ENCODE results near the gene PLB1.

DNA sequence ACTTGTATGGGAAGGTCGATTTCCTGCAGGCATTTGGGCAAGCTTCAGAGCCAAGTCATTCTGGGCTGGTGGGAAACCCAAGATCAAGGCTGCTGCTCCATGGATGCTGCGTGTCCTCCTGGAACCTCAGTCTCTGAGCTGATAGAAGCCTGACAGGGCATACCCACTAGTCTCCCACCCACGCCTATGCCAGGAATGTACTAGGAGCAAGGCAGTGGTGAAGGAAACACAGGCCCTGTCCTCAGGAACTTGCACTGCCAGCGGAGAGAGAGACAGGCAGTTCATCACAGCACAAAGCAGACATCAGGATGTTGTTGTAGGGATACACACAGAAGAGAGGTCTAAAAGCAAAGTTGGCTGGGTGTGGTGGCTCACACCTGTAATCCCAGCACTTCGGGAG is 84.2 kb downstream of the PLB1 start:
- TF ChIP-seq, protein P1, sequence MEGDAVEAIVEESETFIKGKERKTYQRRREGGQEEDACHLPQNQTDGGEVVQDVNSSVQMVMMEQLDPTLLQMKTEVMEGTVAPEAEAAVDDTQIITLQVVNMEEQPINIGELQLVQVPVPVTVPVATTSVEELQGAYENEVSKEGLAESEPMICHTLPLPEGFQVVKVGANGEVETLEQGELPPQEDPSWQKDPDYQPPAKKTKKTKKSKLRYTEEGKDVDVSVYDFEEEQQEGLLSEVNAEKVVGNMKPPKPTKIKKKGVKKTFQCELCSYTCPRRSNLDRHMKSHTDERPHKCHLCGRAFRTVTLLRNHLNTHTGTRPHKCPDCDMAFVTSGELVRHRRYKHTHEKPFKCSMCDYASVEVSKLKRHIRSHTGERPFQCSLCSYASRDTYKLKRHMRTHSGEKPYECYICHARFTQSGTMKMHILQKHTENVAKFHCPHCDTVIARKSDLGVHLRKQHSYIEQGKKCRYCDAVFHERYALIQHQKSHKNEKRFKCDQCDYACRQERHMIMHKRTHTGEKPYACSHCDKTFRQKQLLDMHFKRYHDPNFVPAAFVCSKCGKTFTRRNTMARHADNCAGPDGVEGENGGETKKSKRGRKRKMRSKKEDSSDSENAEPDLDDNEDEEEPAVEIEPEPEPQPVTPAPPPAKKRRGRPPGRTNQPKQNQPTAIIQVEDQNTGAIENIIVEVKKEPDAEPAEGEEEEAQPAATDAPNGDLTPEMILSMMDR (IDR thresholded peaks at IDR 0.05) = no peak
- TF ChIP-seq POLR2AphosphoS5 (IDR thresholded peaks at IDR 0.05; ENCODE audit: insufficient read depth in 1 of 2, low read depth in 1 of 2) = no peak
